ENCODE results near the gene COX14.

GRCh38 chr12:50121641-50122040 is 9.6 kb downstream of the COX14 start:
- TF ChIP-seq POLR2A (IDR thresholded peaks at IDR 0.05): no peak
- TF ChIP-seq CTCF (IDR thresholded peaks at IDR 0.05): no peak
- no peak for TF ChIP-seq EP300 (IDR thresholded peaks at IDR 0.05)
